GM23338 (cell line): ENCODE results near the gene SLC35D3. TPM values are rescaled to one million over a fixed set of nuclear protein-coding genes. Genes with fewer than 3 reads are reported as not detected.

ENCODE experiments used
- ATAC-seq: fragments of 200-7000 bp; cut with Tn5 transposase; 3 replicates; pipeline ENCODE4 v1.9.1; 2020
- DNase-seq: peaks from one replicate; pipeline ENCODE4 v3.0.0-alpha.2; 2015; ENCODE audit warnings: low spot score
- H2AFZ ChIP-seq: fragments of 200-600 bp; sonication (generic); 2 replicates; pipeline ENCODE4 v1.8.0; 2016; ENCODE audit warnings: antibody characterized with exemption, mild to moderate bottlenecking, moderate library complexity
- H3F3A ChIP-seq: fragments of 200-600 bp; sonication (generic); replicated peaks from 2 replicates; pipeline ENCODE4 v1.8.0; 2017; ENCODE audit warnings: antibody characterized with exemption, mixed run types, low read depth
- H3K27ac ChIP-seq: fragments of 200-600 bp; sonication (generic); 2 replicates; pipeline ENCODE4 v1.6.1; 2016; ENCODE audit warnings: low read depth
- H3K27me3 ChIP-seq: fragments of 200-600 bp; sonication (generic); 2 replicates; pipeline ENCODE4 v1.8.0; 2016; ENCODE audit warnings: mild to moderate bottlenecking, mixed run types, moderate library complexity; ENCODE audit not compliant: insufficient read depth
- H3K36me3 ChIP-seq: fragments of 200-600 bp; sonication (generic); 2 replicates; pipeline ENCODE4 v1.8.0; 2016; ENCODE audit warnings: mild to moderate bottlenecking; ENCODE audit not compliant: insufficient read depth
- H3K4me1 ChIP-seq: fragments of 200-600 bp; sonication (generic); 2 replicates; pipeline ENCODE4 v1.8.0; 2016; ENCODE audit warnings: mild to moderate bottlenecking, moderate library complexity; ENCODE audit not compliant: insufficient read depth
- H3K4me2 ChIP-seq: fragments of 200-600 bp; sonication (generic); 2 replicates; pipeline ENCODE4 v1.7.1; 2017; ENCODE audit warnings: mixed run types
- H3K4me3 ChIP-seq: fragments of 200-600 bp; sonication (generic); 2 replicates; pipeline ENCODE4 v1.6.1; 2016; ENCODE audit warnings: mixed run types
- H3K79me2 ChIP-seq: fragments of 200-600 bp; sonication (generic); replicated peaks from 2 replicates; pipeline ENCODE4 v1.8.0; 2017; ENCODE audit warnings: mild to moderate bottlenecking; ENCODE audit not compliant: insufficient read depth
- H3K9me2 ChIP-seq: fragments of 200-600 bp; sonication (generic); 2 replicates; pipeline ENCODE4 v1.8.0; 2017; ENCODE audit not compliant: insufficient read depth
- H4K20me1 ChIP-seq: fragments of 200-600 bp; sonication (generic); replicated peaks from 2 replicates; pipeline ENCODE4 v1.8.0; 2017; ENCODE audit warnings: mild to moderate bottlenecking; ENCODE audit not compliant: insufficient read depth
- H3K27ac Mint-ChIP-seq: 2 replicates; pipeline ENCODE4 v1.8.0; 2020; ENCODE audit warnings: inconsistent platforms, mild to moderate bottlenecking, moderate library complexity, mixed read lengths
- H3K27me3 Mint-ChIP-seq: 3 replicates; pipeline ENCODE4 v1.8.0; 2022; ENCODE audit warnings: low read depth, mild to moderate bottlenecking, moderate library complexity, mixed read lengths, inconsistent platforms; ENCODE audit not compliant: insufficient read depth, poor library complexity
- H3K36me3 Mint-ChIP-seq: 3 replicates; pipeline ENCODE4 v1.8.0; 2021; ENCODE audit warnings: low read depth, mild to moderate bottlenecking, inconsistent platforms, moderate library complexity, mixed read lengths
- H3K4me1 Mint-ChIP-seq: 3 replicates; pipeline ENCODE4 v1.8.0; 2020; ENCODE audit warnings: mild to moderate bottlenecking, inconsistent platforms, mixed read lengths
- H3K4me3 Mint-ChIP-seq: 3 replicates; pipeline ENCODE4 v1.8.0; 2021; ENCODE audit warnings: moderate library complexity, mild to moderate bottlenecking, inconsistent platforms, mixed read lengths
- H3K9me3 Mint-ChIP-seq: 3 replicates; pipeline ENCODE4 v1.8.0; 2020; ENCODE audit warnings: moderate library complexity, mild to moderate bottlenecking, inconsistent platforms, mixed read lengths
- CREB1 ChIP-seq: fragments of 250-450 bp; sonication (Bioruptor Pico); IDR thresholded peaks from 2 replicates; pipeline ENCODE4 v1.5.0; 2020; ENCODE audit warnings: low read depth, mild to moderate bottlenecking, moderate library complexity
- CTCF ChIP-seq, 2 experiments: fragments of 200-600 bp in 1 of 2; sonication (generic) in 1 of 2; conservative IDR thresholded peaks; 2 replicates each; pipeline versions ENCODE4 v1.5.1 to v1.6.1; 2016 to 2017; ENCODE audit warnings: antibody characterized with exemption in 2 of 2, low read depth in 2 of 2, mild to moderate bottlenecking in 2 of 2, moderate library complexity in 1 of 2
- ETS1 ChIP-seq: IDR thresholded peaks from 2 replicates; pipeline ENCODE4 v1.6.1; 2016; ENCODE audit warnings: antibody characterized with exemption
- EZH2 ChIP-seq: fragments of 200-600 bp; sonication (generic); IDR thresholded peaks from one replicate; pipeline ENCODE4 v1.8.0; 2017; ENCODE audit warnings: antibody characterized with exemption, mild to moderate bottlenecking, low read depth; ENCODE audit not compliant: unreplicated experiment
- EZH2phosphoT487 ChIP-seq: fragments of 200-600 bp; sonication (generic); IDR thresholded peaks from one replicate; pipeline ENCODE4 v1.8.1; 2018; ENCODE audit warnings: antibody characterized with exemption; ENCODE audit not compliant: unreplicated experiment
- JUNB ChIP-seq: IDR thresholded peaks from one replicate; pipeline ENCODE4 v1.6.1; 2016; ENCODE audit warnings: antibody characterized with exemption; ENCODE audit not compliant: unreplicated experiment
- NANOG ChIP-seq: IDR thresholded peaks from 2 replicates; pipeline ENCODE4 v1.6.1; 2016; ENCODE audit warnings: antibody characterized with exemption, borderline replicate concordance
- POLR2AphosphoS5 ChIP-seq: IDR thresholded peaks from 2 replicates; pipeline ENCODE4 v1.6.1; 2016; ENCODE audit warnings: antibody characterized with exemption, low read depth
- REST ChIP-seq: IDR thresholded peaks from one replicate; pipeline ENCODE4 v1.6.1; 2018; ENCODE audit warnings: antibody characterized with exemption; ENCODE audit not compliant: unreplicated experiment
- STAT1 ChIP-seq: IDR thresholded peaks from one replicate; pipeline ENCODE4 v1.6.1; 2016; ENCODE audit warnings: antibody characterized with exemption; ENCODE audit not compliant: unreplicated experiment
- ZNF114 ChIP-seq: fragments of 250-450 bp; sonication (Bioruptor Pico); IDR thresholded peaks from 2 replicates; pipeline ENCODE4 v1.5.0; 2020; ENCODE audit warnings: mild to moderate bottlenecking, moderate library complexity
- ZNF331 ChIP-seq: fragments of 250-450 bp; sonication (Bioruptor Pico); IDR thresholded peaks from 2 replicates; pipeline ENCODE4 v1.5.0; 2020; ENCODE audit warnings: low read depth, mild to moderate bottlenecking, moderate library complexity
- ZNF462 ChIP-seq: fragments of 250-450 bp; sonication (Bioruptor Pico); IDR thresholded peaks from 2 replicates; pipeline ENCODE4 v1.5.0; 2020; ENCODE audit warnings: mild to moderate bottlenecking, moderate library complexity
- polyA plus RNA-seq: library from polyadenylated mRNA; unstranded; fragments of >200 nt; fragmentation: Nextera tagmentation; extraction: Ambion mirVana; gene quantifications from 2 replicates; pipeline ENCODE4 v1.2.1, GENCODE V29; 2016
- total RNA-seq: library from RNA; depleted of rRNA; stranded (reverse); fragments of >200 nt; shearing (Covaris generic); gene quantifications from 2 replicates; pipeline ENCODE4 v1.2.3, GENCODE V29; 2014

SLC35D3 gene
- total and polyA plus RNA-seq, 2 experiments from 2014 or later = 0.59 to 1.6 TPM

- Mint-ChIP-seq H3K4me3 (no peak overlapping the region), H3K36me3 (no peaks in the 10 kb centered on the region), H3K27me3 (peaks cover under 1% of the 10 kb centered on the region), H3K27ac (no peak overlapping the region), H3K4me1 (peaks cover 4% of the 10 kb centered on the region; the same call in 1 of the 3 replicates), H3K9me3 (no peaks in the 10 kb centered on the region)
- no peak for TF ChIP-seq ZNF114 (CRISPR knock-in tag)
- TF ChIP-seq NANOG = no peak
- no peak for TF ChIP-seq ETS1
- no peak for TF ChIP-seq POLR2AphosphoS5
- no peak for TF ChIP-seq EZH2
- TF ChIP-seq ZNF462 (CRISPR knock-in tag) = no peak
- no peak for TF ChIP-seq CTCF (conservative IDR thresholded peaks at IDR 0.05; ENCODE audit: low read depth in 2 of 2)
- TF ChIP-seq JUNB = no peak
- TF ChIP-seq STAT1 = no peak
- no peak for TF ChIP-seq REST
- no peak for TF ChIP-seq EZH2phosphoT487
- no peak for TF ChIP-seq ZNF331
- TF ChIP-seq CREB1 = no peak
- no peaks in the 10 kb centered on the region for H3K27me3 ChIP-seq
- no peak overlapping the region for H2AFZ ChIP-seq
- no peak overlapping the region for H3K4me2 ChIP-seq
- no peaks in the 10 kb centered on the region for H3F3A ChIP-seq
- H4K20me1 ChIP-seq = no peaks in the 10 kb centered on the region
- no peak overlapping the region for H3K4me3 ChIP-seq
- no peaks in the 10 kb centered on the region for H3K4me1 ChIP-seq
- no peaks in the 10 kb centered on the region for H3K9me2 ChIP-seq
- no peaks in the 10 kb centered on the region for H3K79me2 ChIP-seq
- ATAC-seq = no peak
- H3K36me3 ChIP-seq = no peaks in the 10 kb centered on the region
- no peak overlapping the region for H3K27ac ChIP-seq
- DNase-seq = no peak
Measured at GRCh38 chr6:136890194-136890839, 31.8 kb upstream of the SLC35D3 start.
